Erythroblast (primary cell): ENCODE data around the gene SPSB1.

Experiments used
- GATA1 ChIP-seq: IDR thresholded peaks from 2 replicates; pipeline ENCODE4 v1.6.1; 2011; ENCODE audit warnings: low read depth, mild to moderate bottlenecking, control low read depth, low read length, moderate library complexity
- POLR2A ChIP-seq: IDR thresholded peaks from 2 replicates; pipeline ENCODE4 v1.6.1; 2011; ENCODE audit warnings: mild to moderate bottlenecking, low read length

DNA sequence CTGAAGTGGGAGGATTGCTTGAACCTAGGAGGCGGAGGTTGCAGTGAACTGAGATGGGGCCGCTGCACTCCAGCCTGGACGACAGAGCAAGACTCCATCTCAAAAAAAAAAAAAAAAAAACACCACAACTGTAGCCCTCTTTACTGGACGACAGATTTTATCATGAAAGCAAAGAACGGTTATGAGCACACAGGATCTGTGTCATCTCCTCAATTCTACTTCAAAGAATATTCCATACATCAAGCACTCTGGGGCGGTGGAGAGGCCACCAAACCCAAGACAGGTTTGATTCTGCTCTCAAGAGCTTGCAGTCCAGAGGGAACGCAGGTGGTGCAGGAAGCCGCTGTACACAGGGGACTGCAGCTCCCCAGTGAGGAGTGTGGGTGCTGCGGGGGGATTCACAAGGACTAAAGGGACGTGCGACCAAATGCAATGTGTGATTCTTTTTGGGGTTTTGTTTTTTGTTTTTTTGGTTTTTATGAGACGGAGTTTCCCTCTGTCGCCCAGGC, 110.1 kb downstream of the SPSB1 start:
- TF ChIP-seq POLR2A (no peak), GATA1 (no peak)
